Parathyroid adenoma (tissue), 2 donors: Measurements from ENCODE around the gene SCARF2.
"Not testable (repeated sequence)": the region's sequence is repeated elsewhere in the genome, so short reads cannot be mapped to it uniquely, and the experiment has no call there.

Source experiments
- H2AFZ ChIP-seq: fragments of 300-600 bp; sonication (generic); one replicate; pipeline ENCODE4 v1.7.0; 2017; ENCODE audit warnings: antibody characterized with exemption, mild to moderate bottlenecking
- H3K27ac ChIP-seq: fragments of 300-600 bp; sonication (generic); one replicate; pipeline ENCODE4 v1.7.0; 2017
- H3K27me3 ChIP-seq: fragments of 300-600 bp; sonication (generic); one replicate; pipeline ENCODE4 v1.7.0; 2017; ENCODE audit warnings: low read length; ENCODE audit not compliant: control insufficient read depth, insufficient read depth
- H3K36me3 ChIP-seq: fragments of 300-600 bp; sonication (generic); one replicate; pipeline ENCODE4 v1.7.0; 2017; ENCODE audit warnings: low read length; ENCODE audit not compliant: control insufficient read depth, insufficient read depth
- H3K4me1 ChIP-seq: fragments of 300-600 bp; sonication (generic); one replicate; pipeline ENCODE4 v1.7.0; 2017; ENCODE audit warnings: control low read depth
- H3K4me2 ChIP-seq: fragments of 300-600 bp; sonication (generic); one replicate; pipeline ENCODE4 v1.7.0; 2017; ENCODE audit warnings: low read length
- H3K4me3 ChIP-seq: fragments of 300-600 bp; sonication (generic); one replicate; pipeline ENCODE4 v1.7.0; 2017; ENCODE audit warnings: low read depth, low read length
- H3K79me2 ChIP-seq: fragments of 300-600 bp; sonication (generic); one replicate; pipeline ENCODE4 v1.7.0; 2017; ENCODE audit warnings: control low read depth
- H3K9ac ChIP-seq: fragments of 300-600 bp; sonication (generic); one replicate; pipeline ENCODE4 v1.7.0; 2017; ENCODE audit warnings: mild to moderate bottlenecking
- H3K9me3 ChIP-seq: fragments of 300-600 bp; sonication (generic); one replicate; pipeline ENCODE4 v1.7.0; 2017; ENCODE audit warnings: low read length; ENCODE audit not compliant: control insufficient read depth
- CTCF ChIP-seq: fragments of 300-600 bp; sonication (generic); IDR thresholded peaks from one replicate; pipeline ENCODE4 v1.7.0; 2017; ENCODE audit warnings: antibody characterized with exemption, mild to moderate bottlenecking
- donor health status: primary hyperparathyroidism.

SCARF2 gene

GRCh38 chr22:20479612-20480196 lies 42.1 kb upstream of the SCARF2 start:
- Histone ChIP-seq H3K27ac (no peak overlapping the region), H3K36me3 (no peaks in the 10 kb centered on the region), H3K4me1 (no peaks in the 10 kb centered on the region), H3K79me2 (no peaks in the 10 kb centered on the region), H3K27me3 (no peaks in the 10 kb centered on the region), H3K9me3 (no peaks in the 10 kb centered on the region), H2AFZ (no peak overlapping the region), H3K9ac (no peak overlapping the region), H3K4me2 (no peak overlapping the region), H3K4me3 (no peak overlapping the region)
- TF ChIP-seq CTCF = no peak

- not testable (repeated sequence) for H3K4me1 ChIP-seq, H3K9ac ChIP-seq, H2AFZ ChIP-seq, H3K4me3 ChIP-seq, H3K4me2 ChIP-seq, H3K9me3 ChIP-seq, H3K36me3 ChIP-seq, H3K27me3 ChIP-seq, H3K79me2 ChIP-seq, H3K27ac ChIP-seq
Observed at GRCh38 chr22:20478059-20478458, 40.4 kb upstream of the SCARF2 start.

GRCh38 chr22:20475569-20475968 lies 37.9 kb upstream of the SCARF2 start:
- not testable (repeated sequence) for H3K79me2 ChIP-seq, H2AFZ ChIP-seq, H3K4me2 ChIP-seq, H3K9ac ChIP-seq, H3K4me1 ChIP-seq, H3K36me3 ChIP-seq, H3K9me3 ChIP-seq, H3K27me3 ChIP-seq, H3K27ac ChIP-seq, H3K4me3 ChIP-seq

GRCh38 chr22:20475115-20475436 lies 37.5 kb upstream of the SCARF2 start:
- H3K79me2 ChIP-seq = no peaks in the 10 kb centered on the region
- no peaks in the 10 kb centered on the region for H3K4me1 ChIP-seq
- H3K27ac ChIP-seq = no peak overlapping the region
- no peak overlapping the region for H3K4me3 ChIP-seq
- no peak overlapping the region for H2AFZ ChIP-seq
- no peak overlapping the region for H3K4me2 ChIP-seq
- H3K9ac ChIP-seq = no peak overlapping the region
- no peaks in the 10 kb centered on the region for H3K27me3 ChIP-seq
- no peaks in the 10 kb centered on the region for H3K9me3 ChIP-seq
- H3K36me3 ChIP-seq = no peaks in the 10 kb centered on the region
- no peak for TF ChIP-seq CTCF

- Histone ChIP-seq H3K9ac (no peak overlapping the region), H3K79me2 (no peaks in the 10 kb centered on the region), H3K4me1 (no peaks in the 10 kb centered on the region), H3K9me3 (no peaks in the 10 kb centered on the region), H3K27me3 (no peaks in the 10 kb centered on the region), H3K36me3 (no peaks in the 10 kb centered on the region), H3K27ac (no peak overlapping the region), H2AFZ (no peak overlapping the region), H3K4me3 (no peak overlapping the region), H3K4me2 (no peak overlapping the region)
- no peak for TF ChIP-seq CTCF
Observed at GRCh38 chr22:20472629-20473442, 35.2 kb upstream of the SCARF2 start.
